GM18907 (cell line): Measurements from ENCODE around the gene KNL1.
"Not testable (repeated sequence)": the region's sequence is repeated elsewhere in the genome, so short reads cannot be mapped to it uniquely, and the experiment has no call there.

ENCODE experiments used
- ATAC-seq: cut with Tn5 transposase; IDR thresholded peaks from one replicate; pipeline ENCODE4 v1.9.1; 2021; ENCODE audit warnings: mild to moderate bottlenecking, moderate library complexity; ENCODE audit not compliant: unreplicated experiment

Gene KNL1

DNA sequence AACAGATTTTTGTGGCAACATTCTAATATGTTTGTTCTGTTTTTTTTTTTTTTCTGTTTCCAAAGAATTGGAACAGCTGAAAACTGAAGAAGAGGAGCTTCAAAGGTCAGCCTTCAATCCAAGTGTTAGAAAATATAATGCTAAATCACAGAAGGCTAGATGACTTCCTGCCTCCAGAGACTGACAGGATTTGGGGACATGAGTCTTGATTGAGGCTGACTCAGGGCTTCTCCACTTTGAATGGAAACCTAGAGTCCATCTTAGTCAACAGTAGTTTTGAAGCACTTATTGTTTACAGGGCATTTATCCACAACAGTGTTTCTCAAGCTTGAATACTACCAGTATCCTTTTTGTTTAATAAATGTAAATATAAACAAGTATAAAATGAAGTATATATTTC lies 56.4 kb downstream of the KNL1 start:
- ATAC-seq = no peak

GRCh38 chr15:40660686-40661085 lies 66.6 kb downstream of the KNL1 start:
- no peak for ATAC-seq

DNA sequence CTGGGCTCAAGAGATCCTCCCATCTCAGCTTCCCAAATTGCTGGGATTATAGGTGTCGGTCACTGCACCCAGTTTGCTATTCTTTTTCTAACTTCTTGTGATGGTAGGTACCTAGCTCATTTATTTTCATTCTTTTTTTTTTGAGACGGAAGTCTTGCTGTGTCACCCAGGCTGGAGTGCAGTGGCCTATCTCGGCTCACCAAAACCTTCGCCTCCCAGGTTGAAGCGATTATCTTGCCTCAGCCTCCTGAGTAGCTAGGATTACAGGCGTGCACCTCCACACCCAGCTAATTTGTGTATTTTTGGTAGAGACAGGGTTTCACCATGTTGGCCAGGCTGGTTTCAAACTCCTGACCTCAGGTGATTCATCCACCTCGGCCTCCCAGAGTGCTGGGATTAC lies 70.9 kb downstream of the KNL1 start:
- ATAC-seq = no peak

DNA sequence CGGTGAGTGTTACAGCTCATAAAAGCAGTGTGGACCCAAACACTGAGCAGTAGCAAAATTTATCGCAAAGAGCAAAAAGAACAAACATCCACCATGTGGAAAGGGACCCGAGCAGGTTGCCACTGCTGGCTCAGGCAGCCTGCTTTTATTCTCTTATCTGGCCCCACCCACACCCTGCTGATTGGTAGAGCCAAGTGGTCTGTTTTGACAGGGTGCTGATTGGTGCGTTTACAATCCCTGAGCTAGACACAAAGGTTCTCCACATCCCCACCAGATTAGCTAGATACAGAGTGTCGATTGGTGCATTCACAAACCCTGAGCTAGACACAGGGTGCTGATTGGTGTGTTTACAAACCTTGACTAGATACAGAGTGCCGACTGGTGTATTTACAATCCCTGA lies 82.2 kb downstream of the KNL1 start:
- not testable (repeated sequence) for ATAC-seq

DNA sequence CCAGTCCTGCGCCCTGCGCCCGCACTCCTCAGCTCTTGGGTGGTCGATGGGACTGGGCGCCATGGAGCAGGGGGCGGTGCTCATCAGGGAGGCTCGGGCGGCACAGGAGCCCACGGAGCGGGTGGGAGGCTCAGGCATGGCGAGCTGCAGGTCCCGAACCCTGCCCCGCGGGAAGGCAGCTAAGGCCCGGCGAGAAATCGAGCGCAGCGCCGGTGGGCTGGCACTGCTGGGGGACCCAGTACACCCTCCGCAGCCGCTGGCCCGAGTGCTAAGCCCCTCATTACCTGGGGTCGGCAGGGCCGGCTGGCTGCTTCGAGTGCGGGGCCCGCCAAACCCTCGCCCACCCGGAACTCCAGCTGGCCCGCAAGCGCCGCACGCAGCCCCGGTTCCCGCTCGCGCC lies 82.9 kb downstream of the KNL1 start:
- not testable (repeated sequence) for ATAC-seq

- no peak for ATAC-seq
These were observed 86.1 kb downstream of the KNL1 start for GRCh38 chr15:40680151-40680550.

DNA sequence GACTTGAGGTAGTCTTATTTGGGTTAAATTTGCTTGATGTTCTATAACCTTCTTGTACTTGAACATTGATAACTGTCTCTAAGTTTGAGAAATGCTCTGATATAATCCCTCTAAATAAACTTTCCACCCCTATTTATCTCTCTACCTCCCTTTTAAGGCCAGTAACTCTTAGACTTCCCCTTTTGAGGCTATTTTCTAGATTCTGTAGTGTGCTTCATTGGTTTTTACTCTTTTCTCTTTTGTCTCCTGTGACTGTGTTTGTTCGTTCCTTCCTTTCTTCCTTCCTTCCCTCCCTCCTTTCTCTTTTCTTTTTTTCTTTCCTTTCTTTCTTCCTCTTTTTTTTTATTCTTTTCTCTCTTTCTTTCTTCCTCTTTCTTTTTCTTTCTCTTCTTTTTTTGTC lies 86.9 kb downstream of the KNL1 start:
- ATAC-seq = not testable (repeated sequence)

GRCh38 chr15:40684381-40684780 lies 90.3 kb downstream of the KNL1 start:
- ATAC-seq = no peak

DNA sequence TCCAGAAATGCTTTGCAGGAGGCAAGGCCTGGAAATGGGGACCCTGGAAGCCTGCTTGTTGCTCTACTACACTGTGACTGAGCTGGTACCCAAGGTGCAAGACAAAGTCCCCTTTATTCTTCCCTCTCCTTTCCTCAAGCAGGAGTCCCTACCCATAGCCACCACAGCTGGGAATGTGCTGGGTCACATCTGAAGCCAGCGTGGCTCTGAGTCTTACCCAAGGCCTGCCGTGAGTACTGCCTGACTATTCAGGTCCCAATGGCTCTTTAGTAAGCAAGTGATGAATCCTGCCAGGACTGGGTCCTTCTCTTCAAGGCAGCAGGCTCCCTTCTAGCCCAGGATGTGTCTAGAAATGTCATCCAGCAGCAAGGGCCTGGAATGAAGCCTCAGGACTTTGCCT lies 91.3 kb downstream of the KNL1 start:
- no peak for ATAC-seq

GRCh38 chr15:40688932-40689799 lies 95.1 kb downstream of the KNL1 start:
- ATAC-seq = no peak

DNA sequence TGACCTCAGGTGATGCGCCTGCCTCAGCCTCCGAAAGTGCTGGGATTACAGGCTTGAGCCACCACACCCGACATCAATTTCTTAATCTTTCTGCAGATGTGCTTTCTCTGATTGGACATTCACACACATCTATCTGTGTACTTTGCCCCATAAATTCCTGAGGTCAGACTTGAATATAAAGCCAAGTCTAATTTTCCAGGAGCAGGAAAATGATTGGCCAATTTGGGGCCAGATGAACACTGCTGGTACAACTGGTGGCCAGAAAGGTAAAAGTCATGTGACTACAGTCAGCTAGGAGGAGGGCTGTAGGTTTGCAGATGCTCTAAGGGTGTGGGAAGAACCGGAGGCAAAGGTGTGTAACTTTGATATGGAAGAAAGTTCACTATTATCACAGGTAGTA lies 97.7 kb downstream of the KNL1 start:
- ATAC-seq = no peak

DNA sequence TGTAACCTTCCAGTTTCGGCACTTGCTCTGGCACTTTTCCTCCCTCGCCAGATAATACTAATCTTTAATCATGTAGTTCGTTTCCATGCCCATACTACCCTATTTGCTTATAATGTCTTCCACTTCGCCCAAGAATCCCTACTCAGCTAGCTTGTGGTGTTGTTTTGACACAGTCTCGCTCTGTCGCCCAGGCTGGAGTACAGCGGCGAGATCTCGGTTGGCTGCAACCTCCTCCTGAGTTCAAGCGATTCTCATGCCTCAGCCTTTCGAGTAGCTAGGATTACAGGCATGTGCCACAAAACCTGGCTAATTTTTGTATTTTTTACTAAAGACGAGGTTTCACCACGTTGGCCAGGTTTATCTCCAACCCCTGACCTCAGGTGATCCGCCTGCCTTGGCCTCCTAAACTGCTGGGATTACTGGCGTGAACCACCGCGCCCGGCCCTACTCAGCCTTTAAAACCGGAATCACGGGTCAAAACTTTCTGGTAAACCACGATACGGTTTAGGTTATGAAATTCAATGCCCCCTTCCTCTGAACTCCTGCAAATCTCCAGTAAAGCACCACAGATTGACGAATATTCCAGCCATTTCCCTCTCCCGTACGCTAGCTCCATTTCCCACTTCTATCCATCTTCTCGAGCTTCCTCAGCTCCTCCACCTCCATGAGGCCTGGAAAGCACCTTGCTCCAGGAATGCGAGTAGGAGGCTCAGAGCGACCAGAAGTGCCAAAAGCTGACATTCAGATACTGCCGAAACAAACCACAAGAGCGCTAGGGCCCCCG lies 100.0 kb downstream of the KNL1 start:
- peak; percentile 6 for ATAC-seq

- ATAC-seq = peak; percentile 83
These were observed 100.8 kb downstream of the KNL1 start, which contains the start of gene RAD51 for GRCh38 chr15:40694688-40695468. Gene RAD51 (plus strand): TSS chr15:40695174. CDS start chr15:40698759, 3,585 bp downstream.

DNA sequence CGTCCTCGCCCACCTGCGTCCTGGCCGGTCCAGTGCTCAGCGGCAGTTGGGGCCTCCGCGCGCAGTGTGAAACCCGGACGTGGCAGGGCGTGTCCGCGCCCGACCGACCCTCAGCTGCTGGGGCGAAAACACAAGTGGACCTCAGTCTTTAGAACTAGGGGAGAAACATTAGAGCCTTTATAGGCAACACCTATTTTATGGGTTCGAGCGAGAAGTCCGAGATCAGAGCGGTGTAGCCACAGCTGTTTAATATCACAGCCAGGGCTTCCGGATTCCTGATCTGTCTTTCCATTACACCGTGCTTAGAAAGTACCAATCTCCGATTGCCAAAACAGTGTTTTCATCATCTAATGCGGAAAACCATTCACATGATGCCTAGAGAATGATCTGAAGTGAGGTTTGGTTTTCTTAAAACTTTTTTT lies 101.4 kb downstream of the KNL1 start:
- peak; percentile 25 for ATAC-seq

DNA sequence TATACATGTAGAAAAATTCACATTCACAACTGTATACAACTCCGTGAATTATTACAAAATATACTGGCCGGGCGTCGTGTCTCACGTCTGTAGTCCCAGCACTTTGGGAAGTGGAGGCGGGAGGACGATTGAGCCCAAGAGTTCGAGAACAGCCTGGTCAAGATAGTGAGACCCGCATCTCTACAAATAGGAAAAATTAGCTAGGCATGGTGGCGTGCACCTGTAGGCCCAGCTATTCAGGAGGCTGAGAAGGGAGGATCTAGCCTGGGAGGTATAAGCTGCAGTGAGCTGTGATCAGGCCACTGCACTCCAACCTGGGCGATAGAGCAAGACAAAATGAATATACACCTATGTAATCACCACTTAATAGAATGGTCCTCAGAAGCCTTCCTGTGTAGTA lies 102.2 kb downstream of the KNL1 start:
- no peak for ATAC-seq

- no peak for ATAC-seq
These were observed 103.9 kb downstream of the KNL1 start for GRCh38 chr15:40697916-40698315.

DNA sequence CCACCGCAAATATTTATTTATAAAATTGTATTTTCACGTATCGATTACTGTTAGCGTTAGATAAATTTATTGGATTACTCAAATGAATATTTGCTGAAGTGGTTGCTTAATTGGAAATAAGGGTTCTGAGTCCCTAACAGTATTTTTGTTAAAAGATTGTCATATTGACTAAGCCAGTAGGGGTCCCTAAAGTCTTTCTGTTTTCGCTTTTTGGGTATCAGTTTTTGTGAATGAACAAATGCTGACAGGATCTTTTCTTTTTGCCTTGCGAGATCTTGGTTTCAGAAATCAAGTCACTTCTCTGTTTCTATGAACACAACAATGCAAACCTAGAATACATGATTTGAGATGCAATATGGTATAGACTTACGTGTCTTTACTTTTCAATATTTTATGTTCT lies 108.0 kb downstream of the KNL1 start:
- no peak for ATAC-seq

DNA sequence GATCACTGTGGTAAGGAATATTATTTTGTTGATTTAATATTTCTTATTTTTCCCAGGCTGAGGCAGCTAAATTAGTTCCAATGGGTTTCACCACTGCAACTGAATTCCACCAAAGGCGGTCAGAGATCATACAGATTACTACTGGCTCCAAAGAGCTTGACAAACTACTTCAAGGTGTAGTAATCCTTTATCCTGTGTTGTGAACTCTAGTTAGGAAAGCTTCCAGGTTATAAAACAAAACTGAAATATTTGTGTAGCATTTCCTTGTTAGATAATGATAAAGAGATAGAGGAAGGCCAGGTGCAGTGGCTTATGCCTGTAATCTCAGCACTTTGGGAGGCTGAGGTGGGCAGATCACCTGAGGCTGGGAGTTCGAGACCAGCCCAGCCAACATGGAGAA lies 112.1 kb downstream of the KNL1 start:
- no peak for ATAC-seq
